Keratinocyte (primary cell): ENCODE data around the gene C9orf50.

ENCODE experiments used
- CTCF ChIP-seq, 3 experiments: IDR thresholded peaks in 1 of 3; conservative IDR thresholded peaks in 1 of 3; optimal IDR thresholded peaks in 1 of 3; 2 replicates in 2 of 3; 3 replicates in 1 of 3; pipeline versions ENCODE3 to v1.5.1; 2011; ENCODE audit warnings: low read length in 3 of 3, mild to moderate bottlenecking in 3 of 3, moderate library complexity in 2 of 3, control low read depth in 1 of 3, inconsistent platforms in 1 of 3; ENCODE audit not compliant: insufficient read depth in 2 of 3; ENCODE audit errors: extremely low read depth in 1 of 3
- EZH2 ChIP-seq: IDR thresholded peaks from one replicate; pipeline ENCODE4 v1.6.1; 2012; ENCODE audit warnings: inconsistent platforms, mild to moderate bottlenecking, low read length, moderate library complexity

- no peak for TF ChIP-seq CTCF (optimal IDR thresholded peaks at IDR 0.05 in 1 of 3, IDR thresholded peaks at IDR 0.05 in 1 of 3, conservative IDR thresholded peaks at IDR 0.05 in 1 of 3; ENCODE audit: extremely low read depth in 1 of 3, insufficient read depth in 2 of 3, low read length in 3 of 3)
- no peak for TF ChIP-seq EZH2
Observed at GRCh38 chr9:129640871-129641749, 20.2 kb upstream of the C9orf50 start.
